Measurements from ENCODE around the gene NCL. TPM values are rescaled to one million over a fixed set of nuclear protein-coding genes. Genes with fewer than 3 reads are reported as not detected.

The NCL gene
- polyA plus RNA-seq, 1 donor from 2014 or later: 101 TPM

DNA sequence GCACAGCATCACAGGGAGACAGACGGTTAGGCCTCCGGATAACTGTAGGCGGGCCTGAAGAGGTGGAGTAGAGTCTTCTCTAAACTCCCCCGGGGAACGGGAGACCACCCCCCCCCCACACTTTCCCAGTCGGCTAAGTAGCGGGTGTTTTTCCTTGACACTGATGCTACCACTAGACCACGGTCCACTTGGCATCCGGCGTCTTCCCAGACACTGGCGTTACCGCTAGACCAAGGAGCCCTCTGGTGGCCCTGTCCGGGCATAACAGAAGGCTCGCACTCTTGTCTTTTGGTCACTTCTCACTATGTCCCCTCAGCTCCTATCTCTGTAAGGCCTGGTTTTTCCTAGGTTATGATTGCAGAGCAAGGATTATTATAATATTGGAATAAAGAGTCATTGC lies 25.7 kb upstream of the NCL start:
- no peak overlapping the region for H3K4me3 ChIP-seq (ENCODE audit: low read length)
- H3K9me3 ChIP-seq (ENCODE audit: low read length): no peaks in the 10 kb centered on the region
- H3F3A ChIP-seq (ENCODE audit: insufficient read depth, low read length, poor library complexity, severe bottlenecking): no peaks in the 10 kb centered on the region
- H3K9ac ChIP-seq (ENCODE audit: low read length): no peak overlapping the region
- no peak overlapping the region for H3K27ac ChIP-seq (ENCODE audit: low read length)
- H3K27me3 ChIP-seq (ENCODE audit: insufficient read depth, low read depth, low read length): no peaks in the 10 kb centered on the region
- no peaks in the 10 kb centered on the region for H4K20me1 ChIP-seq (ENCODE audit: insufficient read depth)
- no peaks in the 10 kb centered on the region for H3K36me3 ChIP-seq (ENCODE audit: insufficient read depth, low read length)
- H3K9me2 ChIP-seq (ENCODE audit: insufficient read depth, low read length): no peaks in the 10 kb centered on the region
- H3K79me2 ChIP-seq (replicated peaks; ENCODE audit: insufficient read depth, low read length): no peaks in the 10 kb centered on the region
- TF ChIP-seq EP300 (conservative IDR thresholded peaks at IDR 0.05; ENCODE audit: poor library complexity, severe bottlenecking) (no peak), MXI1 (conservative IDR thresholded peaks at IDR 0.05; ENCODE audit: poor library complexity, severe bottlenecking) (no peak), POLR2AphosphoS5 (IDR thresholded peaks at IDR 0.05) (no peak)
- TF ChIP-seq, protein P1, sequence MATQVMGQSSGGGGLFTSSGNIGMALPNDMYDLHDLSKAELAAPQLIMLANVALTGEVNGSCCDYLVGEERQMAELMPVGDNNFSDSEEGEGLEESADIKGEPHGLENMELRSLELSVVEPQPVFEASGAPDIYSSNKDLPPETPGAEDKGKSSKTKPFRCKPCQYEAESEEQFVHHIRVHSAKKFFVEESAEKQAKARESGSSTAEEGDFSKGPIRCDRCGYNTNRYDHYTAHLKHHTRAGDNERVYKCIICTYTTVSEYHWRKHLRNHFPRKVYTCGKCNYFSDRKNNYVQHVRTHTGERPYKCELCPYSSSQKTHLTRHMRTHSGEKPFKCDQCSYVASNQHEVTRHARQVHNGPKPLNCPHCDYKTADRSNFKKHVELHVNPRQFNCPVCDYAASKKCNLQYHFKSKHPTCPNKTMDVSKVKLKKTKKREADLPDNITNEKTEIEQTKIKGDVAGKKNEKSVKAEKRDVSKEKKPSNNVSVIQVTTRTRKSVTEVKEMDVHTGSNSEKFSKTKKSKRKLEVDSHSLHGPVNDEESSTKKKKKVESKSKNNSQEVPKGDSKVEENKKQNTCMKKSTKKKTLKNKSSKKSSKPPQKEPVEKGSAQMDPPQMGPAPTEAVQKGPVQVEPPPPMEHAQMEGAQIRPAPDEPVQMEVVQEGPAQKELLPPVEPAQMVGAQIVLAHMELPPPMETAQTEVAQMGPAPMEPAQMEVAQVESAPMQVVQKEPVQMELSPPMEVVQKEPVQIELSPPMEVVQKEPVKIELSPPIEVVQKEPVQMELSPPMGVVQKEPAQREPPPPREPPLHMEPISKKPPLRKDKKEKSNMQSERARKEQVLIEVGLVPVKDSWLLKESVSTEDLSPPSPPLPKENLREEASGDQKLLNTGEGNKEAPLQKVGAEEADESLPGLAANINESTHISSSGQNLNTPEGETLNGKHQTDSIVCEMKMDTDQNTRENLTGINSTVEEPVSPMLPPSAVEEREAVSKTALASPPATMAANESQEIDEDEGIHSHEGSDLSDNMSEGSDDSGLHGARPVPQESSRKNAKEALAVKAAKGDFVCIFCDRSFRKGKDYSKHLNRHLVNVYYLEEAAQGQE (IDR thresholded peaks at IDR 0.05; ENCODE audit: borderline replicate concordance): no peak
- no peak overlapping the region for H3K4me2 ChIP-seq (ENCODE audit: low read length)
- no peak overlapping the region for H2AFZ ChIP-seq (ENCODE audit: low read depth, low read length)

DNA sequence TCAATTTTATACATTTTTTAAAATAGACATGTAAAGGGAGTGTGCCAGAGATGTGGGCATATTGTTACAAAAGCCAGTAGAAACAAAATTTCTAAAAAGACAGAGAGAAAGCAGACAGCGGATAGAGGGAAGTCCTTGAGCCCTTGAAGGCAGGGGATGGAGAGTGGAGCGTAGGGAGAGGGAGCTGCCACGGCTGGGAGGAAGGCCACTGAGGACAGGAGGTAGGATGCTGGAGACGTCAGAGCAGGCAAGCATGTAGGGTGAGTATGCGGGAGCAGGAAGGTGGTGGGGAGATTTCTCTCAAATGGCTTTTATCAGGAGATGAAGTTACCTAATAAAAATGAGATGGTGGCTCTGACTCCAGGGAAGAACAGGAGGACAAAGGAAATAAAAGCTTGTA lies 24.0 kb upstream of the NCL start:
- Histone ChIP-seq H3F3A (ENCODE audit: insufficient read depth, low read length, poor library complexity, severe bottlenecking) (no peaks in the 10 kb centered on the region), H3K27ac (ENCODE audit: low read length) (no peak overlapping the region), H3K27me3 (ENCODE audit: insufficient read depth, low read depth, low read length) (no peaks in the 10 kb centered on the region), H3K79me2 (replicated peaks; ENCODE audit: insufficient read depth, low read length) (no peaks in the 10 kb centered on the region), H3K4me3 (ENCODE audit: low read length) (no peak overlapping the region), H3K9me3 (ENCODE audit: low read length) (no peaks in the 10 kb centered on the region), H2AFZ (ENCODE audit: low read depth, low read length) (no peak overlapping the region), H3K9ac (ENCODE audit: low read length) (no peak overlapping the region), H3K36me3 (ENCODE audit: insufficient read depth, low read length) (no peaks in the 10 kb centered on the region), H3K4me2 (ENCODE audit: low read length) (no peak overlapping the region), H4K20me1 (ENCODE audit: insufficient read depth) (no peaks in the 10 kb centered on the region), H3K9me2 (ENCODE audit: insufficient read depth, low read length) (no peaks in the 10 kb centered on the region)
- TF ChIP-seq, protein P2, sequence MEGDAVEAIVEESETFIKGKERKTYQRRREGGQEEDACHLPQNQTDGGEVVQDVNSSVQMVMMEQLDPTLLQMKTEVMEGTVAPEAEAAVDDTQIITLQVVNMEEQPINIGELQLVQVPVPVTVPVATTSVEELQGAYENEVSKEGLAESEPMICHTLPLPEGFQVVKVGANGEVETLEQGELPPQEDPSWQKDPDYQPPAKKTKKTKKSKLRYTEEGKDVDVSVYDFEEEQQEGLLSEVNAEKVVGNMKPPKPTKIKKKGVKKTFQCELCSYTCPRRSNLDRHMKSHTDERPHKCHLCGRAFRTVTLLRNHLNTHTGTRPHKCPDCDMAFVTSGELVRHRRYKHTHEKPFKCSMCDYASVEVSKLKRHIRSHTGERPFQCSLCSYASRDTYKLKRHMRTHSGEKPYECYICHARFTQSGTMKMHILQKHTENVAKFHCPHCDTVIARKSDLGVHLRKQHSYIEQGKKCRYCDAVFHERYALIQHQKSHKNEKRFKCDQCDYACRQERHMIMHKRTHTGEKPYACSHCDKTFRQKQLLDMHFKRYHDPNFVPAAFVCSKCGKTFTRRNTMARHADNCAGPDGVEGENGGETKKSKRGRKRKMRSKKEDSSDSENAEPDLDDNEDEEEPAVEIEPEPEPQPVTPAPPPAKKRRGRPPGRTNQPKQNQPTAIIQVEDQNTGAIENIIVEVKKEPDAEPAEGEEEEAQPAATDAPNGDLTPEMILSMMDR (IDR thresholded peaks at IDR 0.05; ENCODE audit: poor library complexity, severe bottlenecking): no peak
- TF ChIP-seq, protein P1 (IDR thresholded peaks at IDR 0.05; ENCODE audit: borderline replicate concordance): no peak
- TF ChIP-seq RAD21 (conservative IDR thresholded peaks at IDR 0.05) (no peak), MXI1 (conservative IDR thresholded peaks at IDR 0.05; ENCODE audit: poor library complexity, severe bottlenecking) (no peak), EP300 (conservative IDR thresholded peaks at IDR 0.05; ENCODE audit: poor library complexity, severe bottlenecking) (no peak), SMC3 (conservative IDR thresholded peaks at IDR 0.05; ENCODE audit: poor library complexity) (no peak), EZH2 (IDR thresholded peaks at IDR 0.05; ENCODE audit: borderline replicate concordance, insufficient read depth, low read length, poor library complexity, severe bottlenecking) (no peak), POLR2AphosphoS5 (IDR thresholded peaks at IDR 0.05) (no peak), TAF1 (IDR thresholded peaks at IDR 0.05; ENCODE audit: low read depth) (no peak)

Data from neural cell (in vitro differentiated cells).